Loucy (cell line): ENCODE data around the gene HRH4.

Experiments used
- H2AFZ ChIP-seq: fragments of 200-600 bp; sonication (generic); 2 replicates; pipeline ENCODE4 v1.6.0; 2016; ENCODE audit warnings: antibody characterized with exemption, mild to moderate bottlenecking, low read length, moderate library complexity
- H3F3A ChIP-seq: fragments of 200-600 bp; 2 replicates; pipeline ENCODE4 v1.6.0; 2016; ENCODE audit warnings: antibody characterized with exemption, low read depth, mild to moderate bottlenecking
- H3K27me3 ChIP-seq: fragments of 200-600 bp; sonication (generic); 2 replicates; pipeline ENCODE4 v1.6.1; 2014; ENCODE audit warnings: low read length, mild to moderate bottlenecking; ENCODE audit not compliant: insufficient read depth, poor library complexity, severe bottlenecking
- H3K36me3 ChIP-seq: fragments of 200-600 bp; sonication (generic); 2 replicates; pipeline ENCODE4 v1.6.1; 2016; ENCODE audit warnings: low read length; ENCODE audit not compliant: insufficient read depth
- H3K4me1 ChIP-seq: fragments of 200-600 bp; sonication (generic); 2 replicates; pipeline ENCODE4 v1.5.1; 2014; ENCODE audit warnings: low read length, mild to moderate bottlenecking; ENCODE audit not compliant: insufficient read depth, poor library complexity, severe bottlenecking
- H3K4me2 ChIP-seq: fragments of 200-600 bp; sonication (generic); 2 replicates; pipeline ENCODE4 v1.6.0; 2014; ENCODE audit warnings: antibody characterized with exemption, low read length, low read depth, mild to moderate bottlenecking; ENCODE audit not compliant: poor library complexity, severe bottlenecking
- H3K4me3 ChIP-seq: fragments of 200-600 bp; sonication (generic); 2 replicates; pipeline ENCODE4 v1.5.1; 2014; ENCODE audit warnings: low read length, mild to moderate bottlenecking, mixed read lengths; ENCODE audit not compliant: poor library complexity, severe bottlenecking
- H3K79me2 ChIP-seq: fragments of 200-600 bp; sonication (generic); 2 replicates; pipeline ENCODE4 v1.6.1; 2014; ENCODE audit warnings: low read length; ENCODE audit not compliant: insufficient read depth
- H3K9ac ChIP-seq: fragments of 200-600 bp; sonication (generic); 2 replicates; pipeline ENCODE4 v1.6.0; 2014; ENCODE audit warnings: mild to moderate bottlenecking, low read depth, low read length, moderate library complexity; ENCODE audit not compliant: poor library complexity, severe bottlenecking
- H3K9me2 ChIP-seq: fragments of 200-600 bp; sonication (generic); replicated peaks from 2 replicates; pipeline ENCODE4 v1.6.1; 2016; ENCODE audit warnings: low read depth, low read length, mixed read lengths
- H3K9me3 ChIP-seq: fragments of 200-600 bp; sonication (generic); 2 replicates; pipeline ENCODE4 v1.6.1; 2014; ENCODE audit warnings: mild to moderate bottlenecking, antibody characterized with exemption, low read length, low read depth; ENCODE audit not compliant: insufficient read depth
- H4K20me1 ChIP-seq: fragments of 200-600 bp; sonication (generic); 2 replicates; pipeline ENCODE4 v1.6.0; 2014; ENCODE audit warnings: antibody characterized with exemption, low read length, mild to moderate bottlenecking; ENCODE audit not compliant: insufficient read depth, poor library complexity, severe bottlenecking
- CTCF ChIP-seq: fragments of 200-600 bp; sonication (generic); conservative IDR thresholded peaks from 2 replicates; pipeline ENCODE4 v1.5.1; 2014; ENCODE audit warnings: mild to moderate bottlenecking, antibody characterized with exemption, low read length
- EZH2phosphoT487 ChIP-seq: fragments of 200-600 bp; IDR thresholded peaks from 2 replicates; pipeline ENCODE4 v1.6.1; 2018; ENCODE audit warnings: antibody characterized with exemption, mild to moderate bottlenecking, moderate library complexity, borderline replicate concordance

The HRH4 gene

GRCh38 chr18:24426398-24427294 lies 33.8 kb upstream of the HRH4 start, which contains the start of gene IMPACT:
Gene IMPACT, plus strand, starts transcription at chr18:24426670. Its CDS starts 87 bp downstream, at chr18:24426757.
- Histone ChIP-seq H3F3A (no peaks in the 10 kb centered on the region), H3K27me3 (no peaks in the 10 kb centered on the region), H3K4me3 (no peak within 1 kb of the TSS), H2AFZ (no peak within 1 kb of the TSS), H3K4me1 (no peaks in the 10 kb centered on the region), H4K20me1 (no peaks in the 10 kb centered on the region), H3K9me2 (no peaks in the 10 kb centered on the region), H3K36me3 (no peaks in the 10 kb centered on the region), H3K9me3 (no peaks in the 10 kb centered on the region), H3K4me2 (no peak within 1 kb of the TSS), H3K79me2 (no peaks in the 10 kb centered on the region), H3K9ac (no peak within 1 kb of the TSS)
- TF ChIP-seq EZH2phosphoT487: no peak

GRCh38 chr18:24427484-24427883 lies 33.0 kb upstream of the HRH4 start:
- no peaks in the 10 kb centered on the region for H3K27me3 ChIP-seq
- no peak overlapping the region for H3K4me2 ChIP-seq
- no peaks in the 10 kb centered on the region for H3K79me2 ChIP-seq
- H3F3A ChIP-seq: no peaks in the 10 kb centered on the region
- no peak overlapping the region for H3K4me3 ChIP-seq
- no peaks in the 10 kb centered on the region for H4K20me1 ChIP-seq
- H2AFZ ChIP-seq: no peak overlapping the region
- H3K4me1 ChIP-seq: no peaks in the 10 kb centered on the region
- no peaks in the 10 kb centered on the region for H3K9me3 ChIP-seq
- TF ChIP-seq EZH2phosphoT487: no peak
- no peak for TF ChIP-seq CTCF
- no peak overlapping the region for H3K9ac ChIP-seq
- no peaks in the 10 kb centered on the region for H3K36me3 ChIP-seq
- no peaks in the 10 kb centered on the region for H3K9me2 ChIP-seq

GRCh38 chr18:24428709-24429108 lies 31.7 kb upstream of the HRH4 start:
- H2AFZ ChIP-seq: no peak overlapping the region
- H3K27me3 ChIP-seq: no peaks in the 10 kb centered on the region
- no peaks in the 10 kb centered on the region for H3K9me3 ChIP-seq
- H3K4me1 ChIP-seq: no peaks in the 10 kb centered on the region
- TF ChIP-seq CTCF (peak; percentile 37), EZH2phosphoT487 (no peak)
- H3K9me2 ChIP-seq: no peaks in the 10 kb centered on the region
- H3K9ac ChIP-seq: no peak overlapping the region
- no peaks in the 10 kb centered on the region for H3K79me2 ChIP-seq
- no peaks in the 10 kb centered on the region for H3F3A ChIP-seq
- H3K4me2 ChIP-seq: no peak overlapping the region
- H3K4me3 ChIP-seq: no peak overlapping the region
- no peaks in the 10 kb centered on the region for H3K36me3 ChIP-seq
- no peaks in the 10 kb centered on the region for H4K20me1 ChIP-seq
